HCT116 (cell line): ENCODE results near the gene RYR2. TPM values are rescaled to one million over a fixed set of nuclear protein-coding genes. Genes with fewer than 3 reads are reported as not detected.

Experiments used
- ATAC-seq: fragments of 200-7000 bp; cut with Tn5 transposase; 2 replicates; pipeline ENCODE4 v1.9.1; 2020; ENCODE audit warnings: mild to moderate bottlenecking, moderate library complexity
- BruUV-seq: library from RNA; stranded (reverse); fragments of 400-500 nt; replicated peaks from 2 replicates; lab custom pipeline; 2021; lab: Mats Ljungman, UMichigan
- CTCF ChIA-PET: fragments of 300-600 bp; sonication (Branson Sonifier 250); formaldehyde crosslinking; loops from one replicate; lab custom pipeline; 2021; ENCODE audit warnings: antibody characterized with exemption; lab: Charles Lee
- POLR2A ChIA-PET: fragments of 300-600, 350-600 bp; sonication (Branson Sonifier 250); formaldehyde crosslinking; loops from one replicate; lab custom pipeline; 2021; ENCODE audit warnings: antibody characterized with exemption; lab: Charles Lee
- RAD21 ChIA-PET, 2 experiments: fragments of 300-600 bp; sonication (Branson Sonifier 250); formaldehyde crosslinking; loops; one replicate each; lab custom pipeline; 2023; ENCODE audit warnings: low total read pairs in 2 of 2; ENCODE audit not compliant: uncharacterized antibody in 2 of 2, unreplicated experiment in 2 of 2, low non-redundant PET in 1 of 2; lab: Charles Lee
- DNase-seq: peaks from one replicate; pipeline ENCODE4 v3.0.0-alpha.2; 2010; ENCODE audit warnings: low read depth, low spot score
- H2AFZ ChIP-seq: fragments of 200-600 bp; shearing (Covaris generic), sonication (generic); 2 replicates; pipeline ENCODE4 v1.6.1; 2017; ENCODE audit warnings: low read depth, mixed run types, mixed read lengths, antibody characterized with exemption, low read length; ENCODE audit not compliant: poor library complexity, severe bottlenecking
- H3K27ac ChIP-seq: 2 replicates; pipeline ENCODE4 v1.5.1; 2012; ENCODE audit warnings: low read depth, low read length
- H3K27me3 ChIP-seq: fragments of 200-600 bp; sonication (generic); 2 replicates; pipeline ENCODE4 v1.6.1; 2016; ENCODE audit warnings: mixed run types, low read length, mixed read lengths; ENCODE audit not compliant: insufficient read depth
- H3K36me3 ChIP-seq, 2 experiments: fragments of 200-500 bp in 1 of 2; fragments of 200-600 bp in 1 of 2; sonication (Bioruptor generic) in 1 of 2; sonication (generic) in 1 of 2; 2 replicates each; pipeline versions ENCODE4 v1.5.1 to v1.6.1; 2014 to 2016; ENCODE audit warnings: low read length in 2 of 2, inconsistent platforms in 1 of 2, mixed read lengths in 1 of 2, mixed run types in 1 of 2; ENCODE audit not compliant: insufficient read depth in 2 of 2, control insufficient read depth in 1 of 2
- H3K4me1 ChIP-seq, 2 experiments: fragments of 200-600 bp in 1 of 2; sonication (generic) in 1 of 2; 2 replicates each; pipeline versions ENCODE4 v1.5.1 to v1.6.1; 2012 to 2017; ENCODE audit warnings: low read length in 2 of 2, inconsistent platforms in 1 of 2, mild to moderate bottlenecking in 1 of 2, mixed read lengths in 1 of 2, mixed run types in 1 of 2, moderate library complexity in 1 of 2; ENCODE audit not compliant: insufficient read depth in 2 of 2, control insufficient read depth in 1 of 2
- H3K4me2 ChIP-seq: fragments of 200-600 bp; sonication (generic); 2 replicates; pipeline ENCODE4 v1.6.1; 2017; ENCODE audit warnings: mixed run types, low read length, mixed read lengths
- H3K4me3 ChIP-seq, 2 experiments: fragments of 200-600 bp in 1 of 2; sonication (generic) in 1 of 2; replicated peaks in 1 of 2; 2 replicates each; pipeline ENCODE4 v1.5.1; 2011 to 2016; ENCODE audit warnings: low read length in 2 of 2, control low read depth in 1 of 2, low read depth in 1 of 2, mild to moderate bottlenecking in 1 of 2, mixed read lengths in 1 of 2, mixed run types in 1 of 2
- H3K79me2 ChIP-seq: fragments of 200-600 bp; sonication (generic); 2 replicates; pipeline ENCODE4 v1.6.1; 2017; ENCODE audit warnings: mild to moderate bottlenecking, mixed run types, low read length, moderate library complexity, mixed read lengths; ENCODE audit not compliant: insufficient read depth
- H3K9ac ChIP-seq: fragments of 200-600 bp; sonication (generic); 2 replicates; pipeline ENCODE4 v1.6.1; 2016; ENCODE audit warnings: low read length, mixed read lengths
- H3K9me2 ChIP-seq: fragments of 200-600 bp; sonication (generic), shearing (Covaris generic); 2 replicates; pipeline ENCODE4 v1.6.1; 2017; ENCODE audit warnings: mixed run types, mild to moderate bottlenecking, moderate library complexity; ENCODE audit not compliant: insufficient read depth
- H3K9me3 ChIP-seq, 2 experiments: fragments of 200-500 bp in 1 of 2; fragments of 200-600 bp in 1 of 2; sonication (Bioruptor generic) in 1 of 2; sonication (generic) in 1 of 2; 2 replicates each; pipeline ENCODE4 v1.6.1; 2014 to 2017; ENCODE audit warnings: low read length in 2 of 2, mixed read lengths in 2 of 2, inconsistent platforms in 1 of 2, low read depth in 1 of 2, mild to moderate bottlenecking in 1 of 2, mixed run types in 1 of 2, moderate library complexity in 1 of 2; ENCODE audit not compliant: control insufficient read depth in 1 of 2, insufficient read depth in 1 of 2
- H4K20me1 ChIP-seq: fragments of 200-600 bp; sonication (generic), shearing (Covaris generic); 2 replicates; pipeline ENCODE4 v1.6.1; 2017; ENCODE audit warnings: mixed run types, mild to moderate bottlenecking, moderate library complexity; ENCODE audit not compliant: insufficient read depth
- CBX3 ChIP-seq: IDR thresholded peaks from 2 replicates; pipeline ENCODE4 v1.6.1; 2012; ENCODE audit warnings: low read depth
- EZH2 ChIP-seq: fragments of 200-600 bp; sonication (generic); IDR thresholded peaks from 2 replicates; pipeline ENCODE4 v1.6.1; 2017; ENCODE audit warnings: antibody characterized with exemption, mixed run types
- EZH2phosphoT487 ChIP-seq: fragments of 200-600 bp; IDR thresholded peaks from 2 replicates; pipeline ENCODE4 v1.6.1; 2018; ENCODE audit warnings: antibody characterized with exemption, borderline replicate concordance
- POLR2AphosphoS5 ChIP-seq: IDR thresholded peaks from 2 replicates; pipeline ENCODE4 v1.6.1; 2011; ENCODE audit warnings: mild to moderate bottlenecking, low read depth, low read length, moderate library complexity
- RAD21 ChIP-seq: IDR thresholded peaks from 2 replicates; pipeline ENCODE4 v1.6.1; 2012; ENCODE audit warnings: low read depth, mild to moderate bottlenecking
- SIN3A ChIP-seq: IDR thresholded peaks from 2 replicates; pipeline ENCODE4 v1.6.1; 2012; ENCODE audit warnings: low read depth
- TCF7L2 ChIP-seq: IDR thresholded peaks from 2 replicates; pipeline ENCODE4 v1.7.0; 2011; ENCODE audit warnings: borderline replicate concordance, inconsistent platforms; ENCODE audit not compliant: insufficient read depth, insufficient read length; ENCODE audit errors: extremely low read depth
- YY1 ChIP-seq: IDR thresholded peaks from 2 replicates; pipeline ENCODE4 v1.6.1; 2011; ENCODE audit warnings: low read length, low read depth, moderate library complexity, mild to moderate bottlenecking; ENCODE audit not compliant: insufficient replicate concordance; ENCODE audit errors: extremely low read depth
- intact Hi-C: fragments of 100-400 bp; cut with micrococcal nuclease; formaldehyde crosslinking; loops from 2 replicates; pipeline ENCODE4 v1.10.0; 2022
- total RNA-seq: library from RNA; stranded (reverse); gene quantifications from one replicate; pipeline ENCODE4 v1.2.1, GENCODE V29; 2021; ENCODE audit not compliant: unreplicated experiment
- TF ChIP-seq, protein P1 (sequence below): IDR thresholded peaks from 2 replicates; pipeline ENCODE4 v1.6.1; 2012; ENCODE audit warnings: low read depth
- TF ChIP-seq, protein P2 (sequence below), 3 experiments: fragments of 200-600 bp in 1 of 3; sonication (generic) in 1 of 3; IDR thresholded peaks in 2 of 3; conservative IDR thresholded peaks in 1 of 3; 2 replicates each; pipeline ENCODE4 v1.5.1; 2012 to 2017; ENCODE audit warnings: low read depth in 2 of 3, low read length in 2 of 3, antibody characterized with exemption in 1 of 3, borderline replicate concordance in 1 of 3, control low read depth in 1 of 3, mild to moderate bottlenecking in 1 of 3, mixed read lengths in 1 of 3, mixed run types in 1 of 3, moderate library complexity in 1 of 3; ENCODE audit not compliant: insufficient read depth in 1 of 3

Gene RYR2
- total RNA-seq, 1 experiment from 2014 or later = 0.02 TPM

DNA sequence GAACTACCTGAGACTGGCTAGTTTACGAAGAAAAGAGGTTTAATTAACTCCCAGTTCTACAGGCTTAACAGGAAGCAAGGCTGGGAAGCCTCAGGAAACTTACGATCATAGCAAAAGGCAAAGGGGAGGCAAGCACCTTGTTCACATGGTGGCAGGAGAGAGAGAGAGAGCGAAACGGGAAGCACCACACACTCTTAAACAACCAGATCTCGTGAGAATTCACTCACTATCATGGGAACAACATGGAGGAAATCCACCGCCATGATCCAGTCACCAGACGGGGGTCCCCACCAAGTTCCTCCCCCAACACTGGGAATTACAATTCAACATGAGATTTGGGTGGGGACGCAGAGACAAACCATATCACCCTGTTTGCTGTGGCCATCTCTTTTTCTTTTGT is 49.5 kb upstream of the RYR2 start:
- H3K4me3 ChIP-seq = no peak overlapping the region
- no peak for DNase-seq
- H3K9me2 ChIP-seq = no peaks in the 10 kb centered on the region
- CTCF ChIA-PET = no interaction called here
- H3K4me2 ChIP-seq = no peak overlapping the region
- RAD21 ChIA-PET = no interaction called here
- H3K9me3 ChIP-seq = peaks cover 0 to 8% of the 10 kb centered on the region in 2 experiments; a peak in 1 of 4 replicates
- no peak overlapping the region for H3K27ac ChIP-seq
- POLR2A ChIA-PET = no interaction called here
- intact Hi-C loops = no loop called here
- ATAC-seq = no peak
- TF ChIP-seq CBX3 = no peak
- TF ChIP-seq SIN3A = no peak
- TF ChIP-seq RAD21 = no peak
- no peak for TF ChIP-seq TCF7L2
- no peak for TF ChIP-seq EZH2phosphoT487
- TF ChIP-seq, protein P1, sequence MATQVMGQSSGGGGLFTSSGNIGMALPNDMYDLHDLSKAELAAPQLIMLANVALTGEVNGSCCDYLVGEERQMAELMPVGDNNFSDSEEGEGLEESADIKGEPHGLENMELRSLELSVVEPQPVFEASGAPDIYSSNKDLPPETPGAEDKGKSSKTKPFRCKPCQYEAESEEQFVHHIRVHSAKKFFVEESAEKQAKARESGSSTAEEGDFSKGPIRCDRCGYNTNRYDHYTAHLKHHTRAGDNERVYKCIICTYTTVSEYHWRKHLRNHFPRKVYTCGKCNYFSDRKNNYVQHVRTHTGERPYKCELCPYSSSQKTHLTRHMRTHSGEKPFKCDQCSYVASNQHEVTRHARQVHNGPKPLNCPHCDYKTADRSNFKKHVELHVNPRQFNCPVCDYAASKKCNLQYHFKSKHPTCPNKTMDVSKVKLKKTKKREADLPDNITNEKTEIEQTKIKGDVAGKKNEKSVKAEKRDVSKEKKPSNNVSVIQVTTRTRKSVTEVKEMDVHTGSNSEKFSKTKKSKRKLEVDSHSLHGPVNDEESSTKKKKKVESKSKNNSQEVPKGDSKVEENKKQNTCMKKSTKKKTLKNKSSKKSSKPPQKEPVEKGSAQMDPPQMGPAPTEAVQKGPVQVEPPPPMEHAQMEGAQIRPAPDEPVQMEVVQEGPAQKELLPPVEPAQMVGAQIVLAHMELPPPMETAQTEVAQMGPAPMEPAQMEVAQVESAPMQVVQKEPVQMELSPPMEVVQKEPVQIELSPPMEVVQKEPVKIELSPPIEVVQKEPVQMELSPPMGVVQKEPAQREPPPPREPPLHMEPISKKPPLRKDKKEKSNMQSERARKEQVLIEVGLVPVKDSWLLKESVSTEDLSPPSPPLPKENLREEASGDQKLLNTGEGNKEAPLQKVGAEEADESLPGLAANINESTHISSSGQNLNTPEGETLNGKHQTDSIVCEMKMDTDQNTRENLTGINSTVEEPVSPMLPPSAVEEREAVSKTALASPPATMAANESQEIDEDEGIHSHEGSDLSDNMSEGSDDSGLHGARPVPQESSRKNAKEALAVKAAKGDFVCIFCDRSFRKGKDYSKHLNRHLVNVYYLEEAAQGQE = no peak
- TF ChIP-seq EZH2 = no peak
- no peak for TF ChIP-seq YY1
- TF ChIP-seq POLR2AphosphoS5 = no peak
- TF ChIP-seq, protein P2, sequence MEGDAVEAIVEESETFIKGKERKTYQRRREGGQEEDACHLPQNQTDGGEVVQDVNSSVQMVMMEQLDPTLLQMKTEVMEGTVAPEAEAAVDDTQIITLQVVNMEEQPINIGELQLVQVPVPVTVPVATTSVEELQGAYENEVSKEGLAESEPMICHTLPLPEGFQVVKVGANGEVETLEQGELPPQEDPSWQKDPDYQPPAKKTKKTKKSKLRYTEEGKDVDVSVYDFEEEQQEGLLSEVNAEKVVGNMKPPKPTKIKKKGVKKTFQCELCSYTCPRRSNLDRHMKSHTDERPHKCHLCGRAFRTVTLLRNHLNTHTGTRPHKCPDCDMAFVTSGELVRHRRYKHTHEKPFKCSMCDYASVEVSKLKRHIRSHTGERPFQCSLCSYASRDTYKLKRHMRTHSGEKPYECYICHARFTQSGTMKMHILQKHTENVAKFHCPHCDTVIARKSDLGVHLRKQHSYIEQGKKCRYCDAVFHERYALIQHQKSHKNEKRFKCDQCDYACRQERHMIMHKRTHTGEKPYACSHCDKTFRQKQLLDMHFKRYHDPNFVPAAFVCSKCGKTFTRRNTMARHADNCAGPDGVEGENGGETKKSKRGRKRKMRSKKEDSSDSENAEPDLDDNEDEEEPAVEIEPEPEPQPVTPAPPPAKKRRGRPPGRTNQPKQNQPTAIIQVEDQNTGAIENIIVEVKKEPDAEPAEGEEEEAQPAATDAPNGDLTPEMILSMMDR (IDR thresholded peaks at IDR 0.05 in 2 of 3, conservative IDR thresholded peaks at IDR 0.05 in 1 of 3; ENCODE audit: borderline replicate concordance in 1 of 3, insufficient read depth in 1 of 3, low read depth in 2 of 3, low read length in 2 of 3) = no peak
- H3K79me2 ChIP-seq = no peaks in the 10 kb centered on the region
- H4K20me1 ChIP-seq = no peaks in the 10 kb centered on the region
- BruUV-seq = no TSS peak
- no peak overlapping the region for H3K9ac ChIP-seq
- H3K36me3 ChIP-seq = no peaks in the 10 kb centered on the region
- H2AFZ ChIP-seq = no peak overlapping the region
- no peaks in the 10 kb centered on the region for H3K4me1 ChIP-seq
- no peaks in the 10 kb centered on the region for H3K27me3 ChIP-seq
